Measurements from ENCODE around the gene TRANK1. TPM values are rescaled to one million over a fixed set of nuclear protein-coding genes. Genes with fewer than 3 reads are reported as not detected.

The TRANK1 gene
- total RNA-seq, 2 experiments from 2014 or later, result 39.2 to 44.8 TPM

- CTCF ChIA-PET, result interaction anchor here (0.8 to 4.5 kb wide), 6 partner anchors 17 to 124 kb away, joined by 3 to 20 read pairs (median 4); no protein-coding TSS in a partner anchor
- DNase-seq (peak in 4 of 14 experiments; percentile 98 to 100 (median 100)), ATAC-seq (ENCODE audit: poor library complexity) (peak; percentile 81)
- H3K4me1 Mint-ChIP-seq (ENCODE audit: low read depth), result peaks cover 38% of the 10 kb centered on the region
- peak; percentile 22 for TF ChIP-seq CTCF (IDR thresholded peaks at IDR 0.05)
- H3K36me3 ChIP-seq (ENCODE audit: insufficient read depth, low read length), result peaks cover 26% of the 10 kb centered on the region
- peaks cover 38% of the 10 kb centered on the region for H3K4me1 ChIP-seq (ENCODE audit: insufficient read depth, low read length)
- intact Hi-C loops (cut with DNase I, micrococcal nuclease), result loop anchor here (2.0 to 10.0 kb wide), 2 partner anchors 80 to 1142 kb away; partner anchors contain the start of genes ACAA1 (in 1 of the 2) and MYD88 (in 1 of the 2)
- peak within 1 kb of the TSS; percentile 71 for H3K4me3 ChIP-seq (ENCODE audit: low read length)
- no peaks in the 10 kb centered on the region for H3K27me3 Mint-ChIP-seq
- POLR2A ChIA-PET, result interaction anchor here (0.6 to 4.0 kb wide), 32 partner anchors 9 to 1529 kb away, joined by 3 to 67 read pairs (median 4); partner anchors contain the start of genes DLEC1, OXSR1 and TRANK1
- no peaks in the 10 kb centered on the region for H3K9me3 Mint-ChIP-seq
- peak within 1 kb of the TSS; percentile 98 to 99 for H3K27ac ChIP-seq (ENCODE audit: low read depth in 1 of 2, low read length in 2 of 2)
- H3K27me3 ChIP-seq (ENCODE audit: control insufficient read depth in 1 of 2, insufficient read depth in 2 of 2, low read length in 2 of 2), result no peaks in the 10 kb centered on the region
- H3K27ac Mint-ChIP-seq, result no peak within 1 kb of the TSS
- H3K9me3 ChIP-seq (ENCODE audit: control insufficient read depth in 1 of 2, insufficient read depth in 1 of 2, low read length in 2 of 2), result no peaks in the 10 kb centered on the region
- H3K36me3 Mint-ChIP-seq (ENCODE audit: low read depth), result peaks cover 45% of the 10 kb centered on the region
- H3K4me3 Mint-ChIP-seq, result no peak within 1 kb of the TSS
Observed at GRCh38 chr3:36992806-36993325, 48.0 kb upstream of the TRANK1 start, which contains the start of gene EPM2AIP1. EPM2AIP1 (minus strand) TSS chr3:36993131; CDS start chr3:36993077, 54 bp downstream.

- Mint-ChIP-seq H3K36me3 (ENCODE audit: low read depth) (peaks cover 45% of the 10 kb centered on the region), H3K9me3 (no peaks in the 10 kb centered on the region), H3K27me3 (no peaks in the 10 kb centered on the region), H3K4me3 (no peak overlapping the region), H3K27ac (no peak overlapping the region), H3K4me1 (ENCODE audit: low read depth) (peaks cover 39% of the 10 kb centered on the region)
- no peak for TF ChIP-seq CTCF (IDR thresholded peaks at IDR 0.05)
- intact Hi-C loops (cut with DNase I, micrococcal nuclease), result loop anchor here (2.0 to 10.0 kb wide), 3 partner anchors 47 to 1143 kb away; partner anchors contain the start of genes ACAA1 (in 1 of the 2), MYD88 (in 1 of the 2) and TRANK1 (in 1 of the 2)
- peak in 2 of 14 experiments; percentile 6 to 44 for DNase-seq
- Histone ChIP-seq H3K27ac (ENCODE audit: low read depth in 1 of 2, low read length in 2 of 2) (peak overlapping the region; percentile 91 to 99), H3K4me3 (ENCODE audit: low read length) (peak overlapping the region; percentile 71), H3K4me1 (ENCODE audit: insufficient read depth, low read length) (peaks cover 38% of the 10 kb centered on the region), H3K9me3 (ENCODE audit: control insufficient read depth in 1 of 2, insufficient read depth in 1 of 2, low read length in 2 of 2) (no peaks in the 10 kb centered on the region), H3K36me3 (ENCODE audit: insufficient read depth, low read length) (peaks cover 24% of the 10 kb centered on the region), H3K27me3 (ENCODE audit: control insufficient read depth in 1 of 2, insufficient read depth in 2 of 2, low read length in 2 of 2) (no peaks in the 10 kb centered on the region)
- POLR2A ChIA-PET, result interaction anchor here (0.6 to 4.0 kb wide), 25 partner anchors 9 to 1530 kb away, joined by 3 to 67 read pairs (median 5); partner anchors contain the start of genes DLEC1, OXSR1 and TRANK1
- no peak for ATAC-seq (ENCODE audit: poor library complexity)
- CTCF ChIA-PET, result interaction anchor here (0.9 to 4.5 kb wide), 4 partner anchors 17 to 123 kb away, joined by 3 to 20 read pairs (median 8); no protein-coding TSS in a partner anchor
Observed at GRCh38 chr3:36991923-36992805, 47.3 kb upstream of the TRANK1 start.

GRCh38 chr3:36991147-36991546 lies 46.3 kb upstream of the TRANK1 start:
- Histone ChIP-seq H3K4me1 (ENCODE audit: insufficient read depth, low read length) (peaks cover 38% of the 10 kb centered on the region), H3K36me3 (ENCODE audit: insufficient read depth, low read length) (peaks cover 24% of the 10 kb centered on the region), H3K27me3 (ENCODE audit: control insufficient read depth in 1 of 2, insufficient read depth in 2 of 2, low read length in 2 of 2) (no peaks in the 10 kb centered on the region), H3K4me3 (ENCODE audit: low read length) (peak overlapping the region; percentile 71), H3K27ac (ENCODE audit: low read depth in 1 of 2, low read length in 2 of 2) (peak overlapping the region; percentile 91 to 99), H3K9me3 (ENCODE audit: control insufficient read depth in 1 of 2, insufficient read depth in 1 of 2, low read length in 2 of 2) (no peaks in the 10 kb centered on the region)
- H3K27ac Mint-ChIP-seq, result no peak overlapping the region
- intact Hi-C loops (cut with DNase I, micrococcal nuclease), result loop anchor here in 1 of 2 experiments (2.0 to 10.0 kb wide), 2 partner anchors 46 to 1144 kb away; partner anchors contain the start of genes ACAA1, MYD88 and TRANK1
- TF ChIP-seq CTCF (IDR thresholded peaks at IDR 0.05), result no peak
- H3K27me3 Mint-ChIP-seq, result no peaks in the 10 kb centered on the region
- no peak overlapping the region for H3K4me3 Mint-ChIP-seq
- H3K9me3 Mint-ChIP-seq, result no peaks in the 10 kb centered on the region
- H3K36me3 Mint-ChIP-seq (ENCODE audit: low read depth), result peaks cover 45% of the 10 kb centered on the region
- H3K4me1 Mint-ChIP-seq (ENCODE audit: low read depth), result peaks cover 35% of the 10 kb centered on the region
- CTCF ChIA-PET, result interaction anchor here (4.5 kb wide), 1 partner anchor 32 kb away, joined by 20 read pairs; no protein-coding TSS in a partner anchor
- POLR2A ChIA-PET, result interaction anchor here (0.6 to 4.0 kb wide), 5 partner anchors 11 to 1174 kb away, joined by 3 to 67 read pairs (median 4); partner anchors contain the start of genes OXSR1 and TRANK1
- ATAC-seq (ENCODE audit: poor library complexity) (no peak), DNase-seq (peak in 1 of 14 experiments; percentile 24)
